Activated T-helper 17 cell treated with anti-CD3 and anti-CD28 coated beads, Interleukin-2, amount 50 U/mL, for 72 hours (primary cell): ENCODE data around the gene ATF4. TPM values are rescaled to one million over a fixed set of nuclear protein-coding genes. Genes with fewer than 3 reads are reported as not detected.
A peak's percentile ranks its signal among the peaks of the same experiment; 100 is the strongest.
"Not testable (repeated sequence)": the region's sequence is repeated elsewhere in the genome, so short reads cannot be mapped to it uniquely, and the experiment has no call there.

Experiments used
- ATAC-seq: fragments of 150-1000 bp; cut with Tn5 transposase; replicated peaks from 2 replicates; pipeline ENCODE4 v1.10.0; 2021; ENCODE audit warnings: mild to moderate bottlenecking, moderate library complexity
- H3K27ac Mint-ChIP-seq: one replicate; pipeline ENCODE4 v1.8.0; 2022; ENCODE audit warnings: mixed read lengths
- H3K27me3 Mint-ChIP-seq: one replicate; pipeline ENCODE4 v1.8.0; 2022; ENCODE audit warnings: mixed read lengths
- H3K36me3 Mint-ChIP-seq: one replicate; pipeline ENCODE4 v1.8.0; 2022; ENCODE audit warnings: low read depth, mild to moderate bottlenecking, mixed read lengths
- H3K4me1 Mint-ChIP-seq: one replicate; pipeline ENCODE4 v1.8.0; 2022; ENCODE audit warnings: mixed read lengths
- H3K4me3 Mint-ChIP-seq: one replicate; pipeline ENCODE4 v1.8.0; 2022; ENCODE audit warnings: mild to moderate bottlenecking, mixed read lengths
- H3K9me3 Mint-ChIP-seq: one replicate; pipeline ENCODE4 v1.8.0; 2022; ENCODE audit warnings: mixed read lengths
- total RNA-seq, 2 donors: library from RNA; stranded (reverse); gene quantifications; one replicate each; pipeline ENCODE4 v1.2.3, GENCODE V29; 2022

Gene ATF4
- total RNA-seq, 2 donors from 2014 or later: 338 to 432 TPM

- H3K27me3 Mint-ChIP-seq: no peaks in the 10 kb centered on the region
- no peaks in the 10 kb centered on the region for H3K9me3 Mint-ChIP-seq
- ATAC-seq: no peak
- peaks cover 35% of the 10 kb centered on the region for H3K4me1 Mint-ChIP-seq
- peaks cover 96% of the 10 kb centered on the region for H3K36me3 Mint-ChIP-seq
- H3K4me3 Mint-ChIP-seq: no peak overlapping the region
- H3K27ac Mint-ChIP-seq: no peak overlapping the region
Observed at GRCh38 chr22:39512026-39512425, 8.3 kb upstream of the ATF4 start.

GRCh38 chr22:39513791-39514190 lies 6.6 kb upstream of the ATF4 start:
- Mint-ChIP-seq H3K36me3 (peaks cover 85% of the 10 kb centered on the region), H3K27ac (no peak overlapping the region), H3K4me3 (no peak overlapping the region), H3K9me3 (no peaks in the 10 kb centered on the region), H3K27me3 (no peaks in the 10 kb centered on the region), H3K4me1 (peaks cover 30% of the 10 kb centered on the region)
- no peak for ATAC-seq

- Mint-ChIP-seq H3K9me3 (no peaks in the 10 kb centered on the region), H3K27ac (peak overlapping the region; percentile 60), H3K4me1 (peaks cover 26% of the 10 kb centered on the region), H3K36me3 (peaks cover 78% of the 10 kb centered on the region), H3K4me3 (no peak overlapping the region), H3K27me3 (no peaks in the 10 kb centered on the region)
- ATAC-seq: no peak
Observed at GRCh38 chr22:39514373-39514973, 5.9 kb upstream of the ATF4 start.

GRCh38 chr22:39515266-39516050 lies 4.9 kb upstream of the ATF4 start:
- Mint-ChIP-seq H3K4me1 (peaks cover 21% of the 10 kb centered on the region), H3K4me3 (peak overlapping the region; percentile 51), H3K36me3 (peaks cover 76% of the 10 kb centered on the region), H3K27ac (peak overlapping the region; percentile 96), H3K27me3 (no peaks in the 10 kb centered on the region), H3K9me3 (no peaks in the 10 kb centered on the region)
- ATAC-seq: no peak

GRCh38 chr22:39517470-39517869 lies 2.9 kb upstream of the ATF4 start:
- Mint-ChIP-seq H3K9me3 (no peaks in the 10 kb centered on the region), H3K27me3 (no peaks in the 10 kb centered on the region), H3K27ac (no peak overlapping the region), H3K4me3 (peak overlapping the region; percentile 92), H3K36me3 (peaks cover 76% of the 10 kb centered on the region), H3K4me1 (peaks cover 26% of the 10 kb centered on the region)
- no peak for ATAC-seq

GRCh38 chr22:39518144-39518786 lies 2.1 kb upstream of the ATF4 start:
- peaks cover 30% of the 10 kb centered on the region for H3K4me1 Mint-ChIP-seq
- no peaks in the 10 kb centered on the region for H3K27me3 Mint-ChIP-seq
- no peak overlapping the region for H3K27ac Mint-ChIP-seq
- peaks cover 76% of the 10 kb centered on the region for H3K36me3 Mint-ChIP-seq
- ATAC-seq: no peak
- no peaks in the 10 kb centered on the region for H3K9me3 Mint-ChIP-seq
- H3K4me3 Mint-ChIP-seq: peak overlapping the region; percentile 92

GRCh38 chr22:39518996-39519680 lies 1.2 kb upstream of the ATF4 start:
- Mint-ChIP-seq H3K4me3 (peak overlapping the region; percentile 92), H3K27me3 (no peaks in the 10 kb centered on the region), H3K27ac (peak overlapping the region; percentile 98), H3K4me1 (peaks cover 30% of the 10 kb centered on the region), H3K9me3 (no peaks in the 10 kb centered on the region), H3K36me3 (peaks cover 76% of the 10 kb centered on the region)
- ATAC-seq: no peak

GRCh38 chr22:39519681-39520225 lies 609 bp upstream of the ATF4 start:
- Mint-ChIP-seq H3K4me3 (peak overlapping the region; percentile 92), H3K9me3 (no peaks in the 10 kb centered on the region), H3K36me3 (peaks cover 76% of the 10 kb centered on the region), H3K4me1 (peaks cover 28% of the 10 kb centered on the region), H3K27me3 (no peaks in the 10 kb centered on the region), H3K27ac (peak overlapping the region; percentile 98)
- peak; percentile 94 for ATAC-seq

- H3K9me3 Mint-ChIP-seq, H3K27me3 Mint-ChIP-seq, ATAC-seq: not testable (repeated sequence)
- H3K4me3 Mint-ChIP-seq: peak overlapping the region; percentile 92
- peak overlapping the region; percentile 98 for H3K27ac Mint-ChIP-seq
- peaks cover 27% of the 10 kb centered on the region for H3K4me1 Mint-ChIP-seq
- H3K36me3 Mint-ChIP-seq: peaks cover 76% of the 10 kb centered on the region
Observed at GRCh38 chr22:39521106-39521885, 934 bp downstream of the ATF4 start.

GRCh38 chr22:39522091-39522490 lies 1.7 kb downstream of the ATF4 start:
- Mint-ChIP-seq H3K4me3 (peak overlapping the region; percentile 92), H3K27ac (peak overlapping the region; percentile 98), H3K4me1 (peaks cover 29% of the 10 kb centered on the region), H3K36me3 (peaks cover 75% of the 10 kb centered on the region)
- not testable (repeated sequence) for H3K9me3 Mint-ChIP-seq, ATAC-seq, H3K27me3 Mint-ChIP-seq

- Mint-ChIP-seq H3K27me3 (no peaks in the 10 kb centered on the region), H3K36me3 (peaks cover 76% of the 10 kb centered on the region), H3K4me1 (peaks cover 35% of the 10 kb centered on the region), H3K4me3 (peak overlapping the region; percentile 92), H3K9me3 (no peaks in the 10 kb centered on the region), H3K27ac (peak overlapping the region; percentile 98)
- ATAC-seq: no peak
Observed at GRCh38 chr22:39522567-39523300, 2.4 kb downstream of the ATF4 start.

GRCh38 chr22:39524089-39524752 lies 3.9 kb downstream of the ATF4 start:
- peak overlapping the region; percentile 46 for H3K4me3 Mint-ChIP-seq
- ATAC-seq: no peak
- peaks cover 88% of the 10 kb centered on the region for H3K36me3 Mint-ChIP-seq
- peak overlapping the region; percentile 71 for H3K27ac Mint-ChIP-seq
- H3K4me1 Mint-ChIP-seq: peaks cover 46% of the 10 kb centered on the region
- H3K27me3 Mint-ChIP-seq: no peaks in the 10 kb centered on the region
- no peaks in the 10 kb centered on the region for H3K9me3 Mint-ChIP-seq
